ENCODE measurements around the gene OSTN. TPM values are rescaled to one million over a fixed set of nuclear protein-coding genes. Genes with fewer than 3 reads are reported as not detected.

Gene OSTN, protein sequence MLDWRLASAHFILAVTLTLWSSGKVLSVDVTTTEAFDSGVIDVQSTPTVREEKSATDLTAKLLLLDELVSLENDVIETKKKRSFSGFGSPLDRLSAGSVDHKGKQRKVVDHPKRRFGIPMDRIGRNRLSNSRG
- total RNA-seq (not detected), polyA plus RNA-seq (under 1 TPM in 1 of 3 donors, not detected in 2; 0.03 TPM)
- long read RNA-seq, donor 1 = 0 reads
- long read RNA-seq, donor 2 = 0 reads

DNA sequence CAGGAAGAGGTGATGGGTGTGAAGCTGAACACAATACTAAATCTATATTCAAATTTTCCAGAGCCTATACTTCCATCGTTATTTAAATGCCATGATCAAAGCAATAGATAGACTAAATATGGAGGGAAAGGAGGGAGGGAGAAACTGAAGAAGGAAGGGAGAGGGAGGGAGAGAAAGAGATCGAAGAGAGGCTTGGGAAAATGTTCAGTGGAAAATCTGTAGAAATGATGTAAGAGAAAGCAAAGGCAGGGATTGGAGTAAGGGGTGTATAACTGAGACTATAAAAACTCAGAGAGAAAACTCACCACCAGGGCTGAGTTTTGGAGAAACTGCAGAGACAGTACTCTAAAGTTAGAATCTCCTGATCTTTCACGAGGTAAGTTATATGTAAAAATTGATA, at the start of gene OSTN:
Gene OSTN (plus strand): TSS at position 310 of the 400 bp plus-strand sequence. CDS start 13,292 bp downstream, outside the sequence.
- intact Hi-C loops (cut with DNase I; ENCODE audit: low total_unique reads) = no loop called here
- TF ChIP-seq POLR2AphosphoS5 (IDR thresholded peaks at IDR 0.05) = no peak
- TF ChIP-seq POLR2A (IDR thresholded peaks at IDR 0.05) = no peak
- TF ChIP-seq, protein P1, sequence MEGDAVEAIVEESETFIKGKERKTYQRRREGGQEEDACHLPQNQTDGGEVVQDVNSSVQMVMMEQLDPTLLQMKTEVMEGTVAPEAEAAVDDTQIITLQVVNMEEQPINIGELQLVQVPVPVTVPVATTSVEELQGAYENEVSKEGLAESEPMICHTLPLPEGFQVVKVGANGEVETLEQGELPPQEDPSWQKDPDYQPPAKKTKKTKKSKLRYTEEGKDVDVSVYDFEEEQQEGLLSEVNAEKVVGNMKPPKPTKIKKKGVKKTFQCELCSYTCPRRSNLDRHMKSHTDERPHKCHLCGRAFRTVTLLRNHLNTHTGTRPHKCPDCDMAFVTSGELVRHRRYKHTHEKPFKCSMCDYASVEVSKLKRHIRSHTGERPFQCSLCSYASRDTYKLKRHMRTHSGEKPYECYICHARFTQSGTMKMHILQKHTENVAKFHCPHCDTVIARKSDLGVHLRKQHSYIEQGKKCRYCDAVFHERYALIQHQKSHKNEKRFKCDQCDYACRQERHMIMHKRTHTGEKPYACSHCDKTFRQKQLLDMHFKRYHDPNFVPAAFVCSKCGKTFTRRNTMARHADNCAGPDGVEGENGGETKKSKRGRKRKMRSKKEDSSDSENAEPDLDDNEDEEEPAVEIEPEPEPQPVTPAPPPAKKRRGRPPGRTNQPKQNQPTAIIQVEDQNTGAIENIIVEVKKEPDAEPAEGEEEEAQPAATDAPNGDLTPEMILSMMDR (IDR thresholded peaks at IDR 0.05 in 8 of 11, conservative IDR thresholded peaks at IDR 0.05 in 3 of 11) = no peak

DNA sequence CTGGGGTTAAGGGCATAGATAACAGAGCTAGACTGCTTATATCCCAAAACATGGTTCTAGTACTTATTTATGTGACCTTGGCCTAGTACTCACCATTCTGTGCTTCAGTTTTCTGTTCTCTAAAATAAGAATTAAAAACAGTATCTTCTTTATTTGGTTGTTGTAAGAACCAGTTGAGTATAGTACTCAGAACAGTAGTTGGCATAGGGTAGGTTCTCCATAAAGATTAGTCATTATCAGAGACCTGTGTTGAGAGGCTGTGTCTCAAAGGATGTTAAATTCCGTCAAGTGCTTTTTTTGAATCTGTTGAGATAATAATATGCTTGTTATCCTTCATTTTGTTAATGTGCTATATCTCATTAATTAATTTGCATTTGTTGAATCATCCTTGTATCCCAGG, 47.4 kb upstream of the OSTN start:
- no peak for TF ChIP-seq POLR2A (IDR thresholded peaks at IDR 0.05)
- TF ChIP-seq, protein P1 (IDR thresholded peaks at IDR 0.05 in 8 of 11, conservative IDR thresholded peaks at IDR 0.05 in 3 of 11) = no peak
- no peak overlapping the region for H3K4me3 ChIP-seq
- H3K27ac ChIP-seq = no peak overlapping the region
- H3K27me3 ChIP-seq (replicated peaks in 1 of 7) = no peaks in the 10 kb centered on the region
- H3K9me3 ChIP-seq = peaks cover 0 to 46% (median 38%) of the 10 kb centered on the region in 8 donors
- DNase-seq = no peak
- no peaks in the 10 kb centered on the region for H3K4me1 ChIP-seq
- WGBS, 5 donors = 74 to 91% (median 87%) methylated on average over 1 of the region's 1 CpG
- intact Hi-C loops (cut with DNase I; ENCODE audit: low total_unique reads) = no loop called here
- no peaks in the 10 kb centered on the region for H3K36me3 ChIP-seq

More for the DNA sequence above, at the start of gene OSTN:
- Histone ChIP-seq H3K4me3 (no peak within 1 kb of the TSS), H3K9me3 (no peaks in the 10 kb centered on the region), H3K27me3 (replicated peaks in 1 of 7) (no peaks in the 10 kb centered on the region), H3K27ac (no peak within 1 kb of the TSS), H3K36me3 (no peaks in the 10 kb centered on the region), H3K4me1 (no peaks in the 10 kb centered on the region)
- WGBS, 5 donors = 73 to 82% (median 78%) methylated on average over 3 of the region's 3 CpGs
- no peak for DNase-seq

DNA sequence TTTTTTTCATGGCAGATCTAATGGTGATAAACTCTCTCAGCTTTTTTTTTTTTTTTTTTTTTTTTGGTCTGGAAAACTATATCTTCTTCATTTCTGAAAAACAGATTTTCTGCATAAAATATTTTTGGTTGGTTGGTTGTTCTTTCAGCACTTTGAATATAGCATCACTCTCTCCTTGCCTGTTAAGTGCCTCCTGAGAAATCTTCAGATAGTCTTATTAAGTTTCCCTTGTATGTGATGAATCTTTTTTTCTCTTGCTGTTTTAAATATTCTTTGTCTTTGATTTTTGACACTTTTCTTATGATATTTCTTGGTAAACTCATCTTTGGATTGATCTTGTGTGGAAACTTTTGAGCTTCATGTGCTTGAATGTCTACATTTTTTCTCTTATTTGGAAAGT, 44.2 kb upstream of the OSTN start:
- no peak overlapping the region for H3K27ac ChIP-seq
- no peaks in the 10 kb centered on the region for H3K27me3 ChIP-seq (replicated peaks in 1 of 7)
- H3K9me3 ChIP-seq = peaks cover 0 to 47% (median 41%) of the 10 kb centered on the region in 8 donors
- H3K4me3 ChIP-seq = no peak overlapping the region
- TF ChIP-seq, protein P1 (IDR thresholded peaks at IDR 0.05 in 8 of 11, conservative IDR thresholded peaks at IDR 0.05 in 3 of 11) = no peak
- TF ChIP-seq POLR2A (IDR thresholded peaks at IDR 0.05) = no peak
- DNase-seq = no peak
- intact Hi-C loops (cut with DNase I; ENCODE audit: low total_unique reads) = no loop called here
- no peaks in the 10 kb centered on the region for H3K36me3 ChIP-seq
- H3K4me1 ChIP-seq = no peaks in the 10 kb centered on the region

DNA sequence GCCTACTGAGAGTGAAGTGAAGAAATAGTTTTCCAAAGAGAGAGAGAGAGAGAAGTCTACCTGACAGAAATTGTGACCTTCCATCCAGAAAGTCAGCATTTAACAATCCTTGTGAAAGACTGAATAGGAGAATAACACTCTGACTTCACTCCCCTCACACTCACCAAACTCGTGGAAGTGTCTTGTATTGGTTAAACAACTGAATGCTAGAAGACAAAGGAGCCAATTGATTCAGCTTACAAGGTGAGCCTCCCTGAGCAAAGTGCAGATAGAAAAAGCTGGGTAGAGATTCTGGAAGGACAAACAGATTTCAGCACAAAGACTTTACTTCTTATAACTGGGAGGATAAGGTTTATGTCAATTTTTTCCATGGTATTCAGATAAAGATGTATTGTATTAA, 40.8 kb upstream of the OSTN start:
- DNase-seq = no peak
- H3K36me3 ChIP-seq = no peaks in the 10 kb centered on the region
- peaks cover 0 to 44% (median 39%) of the 10 kb centered on the region in 8 donors for H3K9me3 ChIP-seq
- intact Hi-C loops (cut with DNase I; ENCODE audit: low total_unique reads) = no loop called here
- H3K27me3 ChIP-seq (replicated peaks in 1 of 7) = no peaks in the 10 kb centered on the region
- no peak overlapping the region for H3K4me3 ChIP-seq
- no peaks in the 10 kb centered on the region for H3K4me1 ChIP-seq
- H3K27ac ChIP-seq = no peak overlapping the region
- TF ChIP-seq POLR2AphosphoS5 (IDR thresholded peaks at IDR 0.05) = no peak
- WGBS, 5 donors = 46 to 80% (median 69%) methylated on average over 1 of the region's 1 CpG

DNA sequence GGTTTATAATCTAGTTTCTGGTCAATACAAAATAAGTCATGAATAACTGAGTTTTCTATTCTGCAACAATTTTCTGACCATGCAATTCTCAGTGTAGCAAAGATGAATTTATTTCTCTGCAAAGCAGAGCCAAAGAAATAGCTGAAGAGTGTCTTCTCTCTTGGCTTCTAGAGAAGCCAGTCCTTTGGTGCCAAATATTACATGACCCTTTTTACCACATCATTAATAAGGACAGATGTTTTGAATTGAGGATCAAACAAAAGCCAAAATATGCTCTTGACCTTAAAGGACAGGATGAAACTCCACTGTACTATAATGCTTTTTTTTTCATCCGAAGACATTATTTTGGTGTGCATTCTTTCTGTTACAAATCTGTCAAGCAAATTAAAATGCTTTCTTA, 40.2 kb upstream of the OSTN start:
- H3K36me3 ChIP-seq = no peaks in the 10 kb centered on the region
- H3K27ac ChIP-seq = no peak overlapping the region
- no peak for TF ChIP-seq POLR2AphosphoS5 (IDR thresholded peaks at IDR 0.05)
- no peak for TF ChIP-seq POLR2A (IDR thresholded peaks at IDR 0.05)
- TF ChIP-seq, protein P1 (IDR thresholded peaks at IDR 0.05 in 8 of 11, conservative IDR thresholded peaks at IDR 0.05 in 3 of 11) = no peak
- intact Hi-C loops (cut with DNase I; ENCODE audit: low total_unique reads) = no loop called here
- no peak for DNase-seq
- peaks cover 0 to 41% (median 35%) of the 10 kb centered on the region in 8 donors for H3K9me3 ChIP-seq
- H3K27me3 ChIP-seq (replicated peaks in 1 of 7) = no peaks in the 10 kb centered on the region
- WGBS, 5 donors = 70 to 87% (median 76%) methylated on average over 1 of the region's 1 CpG
- no peaks in the 10 kb centered on the region for H3K4me1 ChIP-seq
- no peak overlapping the region for H3K4me3 ChIP-seq

All from spleen (tissue), 13 donors.